ENCODE measurements around the gene TEX19.

GRCh38 chr17:82348866-82349265 lies 10.2 kb upstream of the TEX19 start:
- no peak for TF ChIP-seq CTCF (IDR thresholded peaks at IDR 0.05; ENCODE audit: low read length)
- no peak for TF ChIP-seq EZH2 (IDR thresholded peaks at IDR 0.05; ENCODE audit: borderline replicate concordance, low read length)

All from OCI-LY1 (cell line).